A673 (cell line): ENCODE measurements around the gene DIDO1.

Experiments
- CTCF ChIP-seq: fragments of 300-800, 200-600 bp; sonication (generic); conservative IDR thresholded peaks from 2 replicates; pipeline ENCODE4 v1.5.1; 2017; ENCODE audit warnings: low read depth, mild to moderate bottlenecking, antibody characterized with exemption, low read length, moderate library complexity, mixed read lengths
- EZH2 ChIP-seq: fragments of 200-600 bp; sonication (generic); IDR thresholded peaks from 2 replicates; pipeline ENCODE4 v1.6.1; 2017; ENCODE audit warnings: borderline replicate concordance, low read depth, mild to moderate bottlenecking, mixed read lengths, antibody characterized with exemption, low read length; ENCODE audit not compliant: poor library complexity, severe bottlenecking

GRCh38 chr20:62878244-62879038 lies 47.9 kb downstream of the DIDO1 start:
- TF ChIP-seq CTCF (no peak), EZH2 (no peak)
